ENCODE data around the gene ACKR2. TPM values are rescaled to one million over a fixed set of nuclear protein-coding genes. Genes with fewer than 3 reads are reported as not detected.

Gene ACKR2
- total RNA-seq, 4 donors from 2014 or later, result 2.6 to 12.4 (median 7.5) TPM

- peak; percentile 84 for ATAC-seq (ENCODE audit: low FRiP score)
- no peak for DNase-seq (ENCODE audit: low spot score)
- no peak for TF ChIP-seq CTCF (IDR thresholded peaks at IDR 0.05)
Observed at GRCh38 chr3:42906070-42906847, 97.0 kb downstream of the ACKR2 start, which contains the start of gene ZNF662. TSS of gene ZNF662 (plus strand) at chr3:42906142. CDS start at chr3:42908115, 1,973 bp downstream.

- DNase-seq (ENCODE audit: low spot score) (no peak), ATAC-seq (ENCODE audit: low FRiP score) (no peak)
- no peak for TF ChIP-seq CTCF (IDR thresholded peaks at IDR 0.05)
Observed at GRCh38 chr3:42906848-42907183, 97.6 kb downstream of the ACKR2 start.

GRCh38 chr3:42908675-42909074 lies 99.4 kb downstream of the ACKR2 start:
- no peak for ATAC-seq (ENCODE audit: low FRiP score)
- DNase-seq (ENCODE audit: low spot score), result no peak
- no peak for TF ChIP-seq CTCF (IDR thresholded peaks at IDR 0.05)

GRCh38 chr3:42911551-42911950 lies 102.3 kb downstream of the ACKR2 start:
- TF ChIP-seq CTCF (IDR thresholded peaks at IDR 0.05), result no peak
- ATAC-seq (ENCODE audit: low FRiP score) (no peak), DNase-seq (ENCODE audit: low spot score) (no peak)

GRCh38 chr3:42914771-42915515 lies 105.7 kb downstream of the ACKR2 start:
- ATAC-seq (ENCODE audit: low FRiP score), result no peak
- TF ChIP-seq CTCF (IDR thresholded peaks at IDR 0.05), result no peak
- DNase-seq (ENCODE audit: low spot score), result no peak

Small RNAs within 50 kb of the gene (small RNA-seq; reads per million reads assigned to genes)
- not detected for gene CCDC13

Other genes starting within 250 kb of the ACKR2 start
- 10 to 100 TPM; 46.0 to 81.2 (median 56.1) TPM for gene SEC22C, start 227.5 kb upstream of the ACKR2 start, total RNA-seq
- gene SS18L2, start 218.6 kb upstream of the ACKR2 start, total RNA-seq, result 10 to 100 TPM; 16.4 to 24.5 (median 19.5) TPM
- 100 to 1,000 TPM in 1 of 4 donors, 10 to 100 TPM in 3; 52.2 to 274 (median 91.1) TPM for gene NKTR, start 208.8 kb upstream of the ACKR2 start, total RNA-seq
- gene ZBTB47, start 155.7 kb upstream of the ACKR2 start, total RNA-seq, result 10 to 100 TPM; 41.5 to 67.6 (median 50.3) TPM
- under 1 TPM in 1 of 4 donors, not detected in 3; 0.19 TPM for gene KLHL40, start 123.9 kb upstream of the ACKR2 start, total RNA-seq
- gene HHATL, start 106.6 kb upstream of the ACKR2 start, total RNA-seq, result not detected
- 1 to 10 TPM; 1.1 to 2.6 (median 1.9) TPM for gene CCDC13, start 36.2 kb upstream of the ACKR2 start, total RNA-seq
- 100 to 1,000 TPM; 142 to 195 (median 179) TPM for gene HIGD1A, start 5.0 kb upstream of the ACKR2 start, total RNA-seq
- under 1 TPM in 2 of 4 donors, not detected in 2; 0.19 to 0.36 TPM for gene CYP8B1, start 66.4 kb downstream of the ACKR2 start, total RNA-seq
- gene ZNF662, start 96.7 kb downstream of the ACKR2 start, total RNA-seq, result 1 to 10 TPM; 3.3 to 9.9 (median 4.3) TPM
- gene GASK1A, start 169.9 kb downstream of the ACKR2 start, total RNA-seq, result 10 to 100 TPM in 3 of 4 donors, 1 to 10 TPM in 1; 4.9 to 39.9 (median 14.8) TPM